Vein endothelial cell (primary cell): ENCODE measurements around the gene GMNN. TPM values are rescaled to one million over a fixed set of nuclear protein-coding genes. Genes with fewer than 3 reads are reported as not detected.

Experiments used
- total RNA-seq: library from RNA; depleted of rRNA; stranded (reverse); fragments of >200 nt; gene quantifications from 2 replicates; pipeline ENCODE4 v1.2.3, GENCODE V29; 2012

Gene GMNN
- total RNA-seq = 14.0 and 28.7 TPM in 2 replicates

GRCh38 chr6:24774696-24775519 is at the start of gene GMNN:
Gene GMNN, plus strand, starts transcription at chr6:24774937. Its CDS starts 2,310 bp downstream, at chr6:24777247.

GRCh38 chr6:24798740-24799540 is 24.2 kb downstream of the GMNN start, which contains the start of gene ARMH2:
Gene ARMH2, minus strand, starts transcription at chr6:24798917. Its CDS starts 60 bp downstream, at chr6:24798857.

Other genes with a start within 250 kb of the GMNN start
- gene KIAA0319, start 128.7 kb upstream of the GMNN start, total RNA-seq = under 0.01 TPM in 1 of 2 replicates, not detected in the other
- gene TDP2, start 108.0 kb upstream of the GMNN start, total RNA-seq = 17.6 and 23.8 TPM in 2 replicates
- 5.2 and 5.8 TPM in 2 replicates for gene ACOT13, start 107.9 kb upstream of the GMNN start, total RNA-seq
- 123 and 200 TPM in 2 replicates for gene C6orf62, start 55.8 kb upstream of the GMNN start, total RNA-seq
- not detected in 2 replicates for gene ARMH2, start 24.0 kb downstream of the GMNN start, total RNA-seq
- under 0.01 and 0.10 TPM in 2 replicates for gene RIPOR2, start 161.0 kb downstream of the GMNN start, total RNA-seq